ENCODE results near the gene MYO5B.
A peak's percentile ranks its signal among the peaks of the same experiment; 100 is the strongest.

MYO5B gene

GRCh38 chr18:50143886-50144285 lies 51.1 kb downstream of the MYO5B start:
- no peak for DNase-seq

GRCh38 chr18:50143294-50143693 lies 51.7 kb downstream of the MYO5B start:
- no peak for DNase-seq

- no peak for DNase-seq
These were observed 52.4 kb downstream of the MYO5B start for GRCh38 chr18:50142441-50143120.

GRCh38 chr18:50138181-50139064 lies 56.5 kb downstream of the MYO5B start:
- no peak for DNase-seq

GRCh38 chr18:50135903-50136302 lies 59.0 kb downstream of the MYO5B start:
- no peak for DNase-seq

- DNase-seq = no peak
These were observed 61.4 kb downstream of the MYO5B start for GRCh38 chr18:50133526-50133925.

GRCh38 chr18:50131591-50131990 lies 63.4 kb downstream of the MYO5B start:
- no peak for DNase-seq

GRCh38 chr18:50128506-50129271 lies 66.3 kb downstream of the MYO5B start:
- DNase-seq = no peak

- no peak for DNase-seq
These were observed 67.3 kb downstream of the MYO5B start for GRCh38 chr18:50127516-50128210.

- DNase-seq = no peak
These were observed 68.5 kb downstream of the MYO5B start for GRCh38 chr18:50126471-50126870.

- DNase-seq = no peak
These were observed 69.5 kb downstream of the MYO5B start for GRCh38 chr18:50125456-50125855.

GRCh38 chr18:50119296-50119695 lies 75.7 kb downstream of the MYO5B start:
- DNase-seq = no peak

GRCh38 chr18:50117863-50118262 lies 77.1 kb downstream of the MYO5B start:
- DNase-seq = no peak

- no peak for DNase-seq
These were observed 79.9 kb downstream of the MYO5B start for GRCh38 chr18:50115095-50115494.

GRCh38 chr18:50114448-50114847 lies 80.5 kb downstream of the MYO5B start:
- no peak for DNase-seq

GRCh38 chr18:50113726-50114125 lies 81.2 kb downstream of the MYO5B start:
- peak; percentile 40 for DNase-seq

GRCh38 chr18:50111398-50111797 lies 83.5 kb downstream of the MYO5B start:
- DNase-seq = no peak

GRCh38 chr18:50107468-50107977 lies 87.4 kb downstream of the MYO5B start:
- no peak for DNase-seq

GRCh38 chr18:50105027-50105426 lies 89.9 kb downstream of the MYO5B start:
- no peak for DNase-seq

- DNase-seq = no peak
These were observed 90.5 kb downstream of the MYO5B start for GRCh38 chr18:50104421-50104820.

GRCh38 chr18:50099725-50100407 lies 95.1 kb downstream of the MYO5B start:
- DNase-seq = no peak

GRCh38 chr18:50097702-50098101 lies 97.2 kb downstream of the MYO5B start:
- no peak for DNase-seq

All from NCI-H1105 treated with DMSO at 0.1 percent for 48 hours (cell line).